ENCODE data around the gene MLLT6. TPM values are rescaled to one million over a fixed set of nuclear protein-coding genes. Genes with fewer than 3 reads are reported as not detected.
A peak's percentile ranks its signal among the peaks of the same experiment; 100 is the strongest.

The MLLT6 gene
- total and polyA plus RNA-seq, 10 of the 15 experiments (the other 5 are each of a cell fraction or from before 2014, with no cell fraction given) = 4.8 to 105 (median 36.3) TPM

DNA sequence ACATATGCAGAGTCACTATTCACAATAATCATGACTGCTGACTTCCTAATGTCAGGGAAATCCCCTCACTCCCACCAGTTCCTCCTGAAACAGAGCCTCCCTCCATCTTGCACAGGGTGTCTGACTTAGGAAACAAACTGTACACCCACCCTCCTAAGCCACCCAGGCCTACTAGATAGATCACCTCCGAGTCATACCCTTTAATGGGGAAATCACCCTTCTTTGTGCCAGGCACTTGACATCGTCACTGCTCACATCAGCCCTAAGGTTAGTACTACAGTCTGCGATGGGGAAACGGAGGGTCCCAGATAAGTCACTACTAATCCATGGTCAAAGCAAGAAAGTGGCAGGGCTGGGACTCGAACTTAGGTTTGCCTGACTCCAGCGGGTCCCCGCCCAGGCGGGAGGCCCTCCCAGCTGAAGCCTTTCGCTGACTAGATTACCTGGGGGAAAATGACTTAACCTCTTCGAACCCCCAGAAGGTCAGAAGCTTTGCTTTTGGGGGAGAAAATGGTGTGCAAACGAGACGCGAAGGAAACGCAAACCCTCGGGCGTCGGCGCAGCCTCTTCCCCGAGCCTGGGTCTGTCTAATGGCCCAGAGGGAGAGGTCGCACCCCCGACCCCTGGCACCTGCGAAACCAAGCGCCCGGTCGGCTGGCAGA, 3.4 kb upstream of the MLLT6 start:
- H3K4me2 ChIP-seq (ENCODE audit: control insufficient read depth, insufficient read depth) = peak overlapping the region; percentile 99
- peak overlapping the region; percentile 100 for H3K9ac ChIP-seq (ENCODE audit: control insufficient read depth, insufficient read depth, low read length)
- ATAC-seq (peak; percentile 60), DNase-seq (ENCODE audit: low read depth, low spot score) (peak; percentile 86), FAIRE-seq (no peak)
- no peaks in the 10 kb centered on the region for H3K36me3 ChIP-seq (ENCODE audit: control insufficient read depth in 2 of 2, insufficient read depth in 2 of 2, low read length in 1 of 2)
- ChIA-PET SMC1A (ENCODE audit: uncharacterized antibody, unreplicated experiment) (interaction anchor here (1.2 to 1.6 kb wide), 7 partner anchors 10 to 143 kb away, joined by 3 to 5 read pairs (median 4); partner anchors contain the start of genes EPOP and PSMB3), CTCF (interaction anchor here (1.2 to 1.6 kb wide), 2 partner anchors 25 to 33 kb away, joined by 4 read pairs; no protein-coding TSS in a partner anchor), RAD21 (ENCODE audit: unreplicated experiment) (interaction anchor here (1.2 to 2.0 kb wide), 2 partner anchors 24 to 48 kb away, joined by 3 to 13 read pairs; no protein-coding TSS in a partner anchor), POLR2A (interaction anchor here (0.5 to 2.0 kb wide), 6 partner anchors 17 to 498 kb away, joined by 3 to 7 read pairs (median 5); partner anchors contain the start of genes PSMB3 and RPL19)
- no peaks in the 10 kb centered on the region for H3K27me3 ChIP-seq (replicated peaks in 1 of 2; ENCODE audit: control insufficient read depth in 2 of 2, insufficient read depth in 2 of 2, low read length in 1 of 2)
- H3K4me1 ChIP-seq (ENCODE audit: control insufficient read depth, insufficient read depth, low read length) = peaks cover 24% of the 10 kb centered on the region
- H3K4me3 ChIP-seq = peak overlapping the region; percentile 72
- WGBS (ENCODE audit: insufficient coverage, insufficient replicate concordance, low lambda C conversion rate, missing lambda C conversion rate) = under 1% methylated on average over 22 of the region's 25 CpGs
- in situ Hi-C loops (cut with MboI) (no loop called here), intact Hi-C loops (cut with micrococcal nuclease; ENCODE audit: unreplicated experiment) (loop anchor here (1.0 to 2.0 kb wide), 2 partner anchors 24 to 29 kb away; partner anchors contain the start of gene CISD3)
- peak overlapping the region; percentile 74 for H2AFZ ChIP-seq (ENCODE audit: control insufficient read depth, low read depth, low read length)
- peak overlapping the region; percentile 100 for H3K27ac ChIP-seq (ENCODE audit: control insufficient read depth, insufficient read depth)
- no peaks in the 10 kb centered on the region for H4K20me1 ChIP-seq (ENCODE audit: control insufficient read depth, insufficient read depth)
- BruUV-seq (replicated peaks) = TSS peak; percentile 67
- peaks cover 37% of the 10 kb centered on the region for H3K79me2 ChIP-seq (ENCODE audit: control insufficient read depth, insufficient read depth, low read length)
- no peaks in the 10 kb centered on the region for H3K9me3 ChIP-seq (replicated peaks; ENCODE audit: control insufficient read depth, insufficient read depth, low read length)
- peak; percentile 78; the same call in 1 of the 2 replicates for TF ChIP-seq SPI1 (IDR thresholded peaks at IDR 0.05; ENCODE audit: borderline replicate concordance, insufficient read depth, low read depth, low read length)
- peak; percentile 22 for TF ChIP-seq SKIL (IDR thresholded peaks at IDR 0.05; ENCODE audit: low read depth, poor library complexity, severe bottlenecking)
- TF ChIP-seq PAX5 (IDR thresholded peaks at IDR 0.05; ENCODE audit: borderline replicate concordance, low read depth, low read length) = peak; percentile 52; the same call in 1 of the 2 replicates
- TF ChIP-seq NR2C1 (IDR thresholded peaks at IDR 0.05) = no peak
- 0 out of 2 replicates have a peak, but pooled peaks have one; percentile 10 for TF ChIP-seq REST (IDR thresholded peaks at IDR 0.05; ENCODE audit: low read depth, low read length)
- peak; percentile 68; the same call in 1 of the 3 replicates for TF ChIP-seq POU2F2 (IDR thresholded peaks at IDR 0.05; ENCODE audit: borderline replicate concordance, low read depth, low read length)
- TF ChIP-seq, protein P1, sequence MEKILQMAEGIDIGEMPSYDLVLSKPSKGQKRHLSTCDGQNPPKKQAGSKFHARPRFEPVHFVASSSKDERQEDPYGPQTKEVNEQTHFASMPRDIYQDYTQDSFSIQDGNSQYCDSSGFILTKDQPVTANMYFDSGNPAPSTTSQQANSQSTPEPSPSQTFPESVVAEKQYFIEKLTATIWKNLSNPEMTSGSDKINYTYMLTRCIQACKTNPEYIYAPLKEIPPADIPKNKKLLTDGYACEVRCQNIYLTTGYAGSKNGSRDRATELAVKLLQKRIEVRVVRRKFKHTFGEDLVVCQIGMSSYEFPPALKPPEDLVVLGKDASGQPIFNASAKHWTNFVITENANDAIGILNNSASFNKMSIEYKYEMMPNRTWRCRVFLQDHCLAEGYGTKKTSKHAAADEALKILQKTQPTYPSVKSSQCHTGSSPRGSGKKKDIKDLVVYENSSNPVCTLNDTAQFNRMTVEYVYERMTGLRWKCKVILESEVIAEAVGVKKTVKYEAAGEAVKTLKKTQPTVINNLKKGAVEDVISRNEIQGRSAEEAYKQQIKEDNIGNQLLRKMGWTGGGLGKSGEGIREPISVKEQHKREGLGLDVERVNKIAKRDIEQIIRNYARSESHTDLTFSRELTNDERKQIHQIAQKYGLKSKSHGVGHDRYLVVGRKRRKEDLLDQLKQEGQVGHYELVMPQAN (conservative IDR thresholded peaks at IDR 0.05) = peak; percentile 20; the same call in 1 of the 2 replicates
- no peak for TF ChIP-seq RBBP5 (conservative IDR thresholded peaks at IDR 0.05)
- 0 out of 2 replicates have a peak, but pooled peaks have one; percentile 6 for TF ChIP-seq MAX (IDR thresholded peaks at IDR 0.05; ENCODE audit: low read depth, low read length)
- peak; percentile 79 for TF ChIP-seq NFIC (IDR thresholded peaks at IDR 0.05; ENCODE audit: low read depth, low read length)
- peak; percentile 67 for TF ChIP-seq CREB1 (IDR thresholded peaks at IDR 0.05; ENCODE audit: low read depth)
- peak in 1 of 2 experiments; percentile 93; a peak in 2 of 4 replicates for TF ChIP-seq ETV6 (conservative IDR thresholded peaks at IDR 0.05 in 1 of 2, IDR thresholded peaks at IDR 0.05 in 1 of 2; ENCODE audit: borderline replicate concordance in 1 of 2, low read depth in 1 of 2)
- peak; percentile 40 to 79; a peak in 2 of 4 replicates for TF ChIP-seq EP300 (IDR thresholded peaks at IDR 0.05; ENCODE audit: borderline replicate concordance in 1 of 2, control insufficient read depth in 1 of 2, low read depth in 2 of 2, low read length in 2 of 2)
